ENCODE results near the gene SLC16A7. TPM values are rescaled to one million over a fixed set of nuclear protein-coding genes. Genes with fewer than 3 reads are reported as not detected.

Gene SLC16A7
- total and polyA plus RNA-seq, 9 of the 15 experiments (the other 6 are each of a cell fraction or from before 2014, with no cell fraction given), result 0.18 TPM; not detected in 8

DNA sequence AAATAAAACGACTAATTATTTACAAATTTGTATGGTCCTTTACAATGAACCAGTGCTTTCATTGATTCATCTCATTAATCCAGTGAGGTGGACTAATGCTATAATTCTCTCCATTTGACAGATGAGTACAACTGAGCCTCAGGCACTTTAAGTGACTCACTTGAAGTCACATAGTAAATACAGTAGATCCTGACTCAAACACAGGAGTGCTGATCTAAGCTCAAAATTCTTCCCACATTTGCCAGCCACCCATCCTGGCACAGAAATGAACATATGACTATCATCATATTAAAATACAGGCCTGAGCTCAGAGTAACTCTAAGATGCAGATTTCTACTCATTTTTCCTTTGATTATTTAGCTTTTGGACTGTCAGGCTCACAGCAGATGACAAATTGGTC is 30.6 kb downstream of the SLC16A7 start:
- no TSS peak for BruUV-seq (replicated peaks)
- no peaks in the 10 kb centered on the region for H3K79me2 ChIP-seq (ENCODE audit: control insufficient read depth, insufficient read depth, low read length)
- in situ Hi-C loops (cut with MboI), result no loop called here
- WGBS (ENCODE audit: insufficient coverage, low coverage, missing lambda C conversion rate), result 0% methylated on average over 1 of the region's 1 CpG
- H3K4me3 ChIP-seq, result no peak overlapping the region
- H3K27ac ChIP-seq (ENCODE audit: extremely low read depth, low read depth, low read length), result no peak overlapping the region
- ATAC-seq (no peak), FAIRE-seq (no peak), DNase-seq (ENCODE audit: extremely low read depth in 1 of 4, low spot score in 3 of 4) (no peak)
- no peak overlapping the region for H2AFZ ChIP-seq (ENCODE audit: low read depth, low read length)
- no peaks in the 10 kb centered on the region for H3K36me3 ChIP-seq (ENCODE audit: control insufficient read depth, insufficient read depth, low read length)
- ChIA-PET CTCF (ENCODE audit: low intra/inter-chr PET ratio) (no interaction called here), POLR2A (no interaction called here)
- H3K27me3 ChIP-seq (ENCODE audit: control insufficient read depth in 2 of 2, insufficient read depth in 2 of 2, low read length in 2 of 2), result no peaks in the 10 kb centered on the region
- intact Hi-C loops (cut with micrococcal nuclease), result no loop called here
- H3K4me1 ChIP-seq (replicated peaks in 1 of 2; ENCODE audit: control insufficient read depth in 2 of 2, insufficient read depth in 2 of 2, low read length in 2 of 2), result no peaks in the 10 kb centered on the region
- TF ChIP-seq GATAD2B (IDR thresholded peaks at IDR 0.05; ENCODE audit: borderline replicate concordance) (no peak), SFPQ (IDR thresholded peaks at IDR 0.05; ENCODE audit: low read depth, low read length) (no peak), SMARCA5 (IDR thresholded peaks at IDR 0.05) (no peak), POLR3A (IDR thresholded peaks at IDR 0.05; ENCODE audit: borderline replicate concordance, extremely low read depth, insufficient read depth, insufficient read length) (no peak), ZBTB49 (CRISPR knock-in tag; IDR thresholded peaks at IDR 0.05; ENCODE audit: borderline replicate concordance) (no peak)
- TF ChIP-seq, protein P1, sequence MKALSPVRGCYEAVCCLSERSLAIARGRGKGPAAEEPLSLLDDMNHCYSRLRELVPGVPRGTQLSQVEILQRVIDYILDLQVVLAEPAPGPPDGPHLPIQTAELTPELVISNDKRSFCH (CRISPR knock-in tag; IDR thresholded peaks at IDR 0.05), result no peak
- TF ChIP-seq, protein P1 (tag; IDR thresholded peaks at IDR 0.05), result no peak
- H3K4me2 ChIP-seq (ENCODE audit: insufficient read depth, low read length), result no peak overlapping the region
- H3K9ac ChIP-seq (ENCODE audit: insufficient read depth in 1 of 2, low read depth in 2 of 2, low read length in 2 of 2), result no peak overlapping the region
- H4K20me1 ChIP-seq (replicated peaks; ENCODE audit: control insufficient read depth, insufficient read depth, low read length), result no peaks in the 10 kb centered on the region
- no peaks in the 10 kb centered on the region; the same call in 1 of the 2 replicates for H3K9me3 ChIP-seq (replicated peaks; ENCODE audit: control insufficient read depth, insufficient read depth, low read depth, low read length)
- H3K9me1 ChIP-seq (ENCODE audit: control insufficient read depth, insufficient read depth, low read length), result no peaks in the 10 kb centered on the region
